Fibroblast of mammary gland (primary cell): ENCODE data around the gene TEDC1.

ENCODE experiments used
- DNase-seq: peaks from one replicate; pipeline ENCODE4 v3.0.0-alpha.2; 2010; ENCODE audit warnings: low read depth
- H3K4me3 ChIP-seq: 2 replicates; pipeline ENCODE4 v1.5.1; 2011; ENCODE audit warnings: low read depth, mild to moderate bottlenecking, low read length, moderate library complexity; ENCODE audit not compliant: control insufficient read depth
- TF ChIP-seq, protein P1 (sequence below): conservative IDR thresholded peaks from 2 replicates; pipeline ENCODE4 v1.5.1; 2011; ENCODE audit warnings: low read depth, low read length, inconsistent platforms; ENCODE audit not compliant: control insufficient read depth, insufficient read depth

Gene TEDC1

DNA sequence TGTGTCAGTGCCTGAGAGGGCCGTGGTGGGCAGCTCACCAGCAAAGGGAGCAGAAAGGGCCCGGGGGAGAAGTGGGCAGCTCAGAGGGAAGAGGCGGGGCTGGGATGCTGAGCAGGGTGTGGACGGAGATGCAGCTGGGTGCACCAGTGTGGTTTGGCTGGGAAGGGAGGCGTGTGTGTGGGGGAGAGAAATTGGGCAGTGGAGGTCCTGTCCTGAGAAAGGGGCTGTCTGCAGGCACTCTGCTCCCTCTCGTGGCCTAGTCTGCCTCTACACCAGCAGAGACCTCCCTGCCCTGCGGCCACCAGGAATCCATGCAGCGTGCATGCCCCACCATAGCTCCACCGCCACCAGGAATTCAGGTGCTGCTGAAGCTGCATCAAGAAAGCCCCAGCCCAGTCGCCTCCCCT lies 41.7 kb downstream of the TEDC1 start:
- TF ChIP-seq, protein P1, sequence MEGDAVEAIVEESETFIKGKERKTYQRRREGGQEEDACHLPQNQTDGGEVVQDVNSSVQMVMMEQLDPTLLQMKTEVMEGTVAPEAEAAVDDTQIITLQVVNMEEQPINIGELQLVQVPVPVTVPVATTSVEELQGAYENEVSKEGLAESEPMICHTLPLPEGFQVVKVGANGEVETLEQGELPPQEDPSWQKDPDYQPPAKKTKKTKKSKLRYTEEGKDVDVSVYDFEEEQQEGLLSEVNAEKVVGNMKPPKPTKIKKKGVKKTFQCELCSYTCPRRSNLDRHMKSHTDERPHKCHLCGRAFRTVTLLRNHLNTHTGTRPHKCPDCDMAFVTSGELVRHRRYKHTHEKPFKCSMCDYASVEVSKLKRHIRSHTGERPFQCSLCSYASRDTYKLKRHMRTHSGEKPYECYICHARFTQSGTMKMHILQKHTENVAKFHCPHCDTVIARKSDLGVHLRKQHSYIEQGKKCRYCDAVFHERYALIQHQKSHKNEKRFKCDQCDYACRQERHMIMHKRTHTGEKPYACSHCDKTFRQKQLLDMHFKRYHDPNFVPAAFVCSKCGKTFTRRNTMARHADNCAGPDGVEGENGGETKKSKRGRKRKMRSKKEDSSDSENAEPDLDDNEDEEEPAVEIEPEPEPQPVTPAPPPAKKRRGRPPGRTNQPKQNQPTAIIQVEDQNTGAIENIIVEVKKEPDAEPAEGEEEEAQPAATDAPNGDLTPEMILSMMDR, result peak; percentile 38
- peak; percentile 22 for DNase-seq
- no peak overlapping the region for H3K4me3 ChIP-seq

DNA sequence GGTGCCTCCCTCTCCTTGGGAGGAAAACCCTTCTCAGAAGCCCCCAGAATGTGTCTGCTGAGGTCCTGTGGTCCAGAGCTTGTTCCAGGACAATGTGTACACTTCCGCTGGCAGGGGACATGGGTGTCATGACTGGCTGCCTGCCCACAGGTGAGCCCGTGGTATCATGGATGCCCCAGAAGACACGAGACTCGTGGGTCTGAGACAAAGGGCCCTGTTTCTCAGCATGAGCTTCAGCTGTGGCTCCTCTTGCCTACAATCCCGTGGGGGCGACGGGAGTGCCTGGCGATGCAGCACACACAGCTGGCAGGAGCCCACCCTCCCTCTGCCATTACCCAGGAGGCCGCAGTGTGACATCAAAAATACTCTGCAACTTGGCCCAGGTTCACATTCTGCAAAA lies 42.3 kb downstream of the TEDC1 start:
- DNase-seq, result no peak
- TF ChIP-seq, protein P1, result no peak
- no peak overlapping the region for H3K4me3 ChIP-seq

DNA sequence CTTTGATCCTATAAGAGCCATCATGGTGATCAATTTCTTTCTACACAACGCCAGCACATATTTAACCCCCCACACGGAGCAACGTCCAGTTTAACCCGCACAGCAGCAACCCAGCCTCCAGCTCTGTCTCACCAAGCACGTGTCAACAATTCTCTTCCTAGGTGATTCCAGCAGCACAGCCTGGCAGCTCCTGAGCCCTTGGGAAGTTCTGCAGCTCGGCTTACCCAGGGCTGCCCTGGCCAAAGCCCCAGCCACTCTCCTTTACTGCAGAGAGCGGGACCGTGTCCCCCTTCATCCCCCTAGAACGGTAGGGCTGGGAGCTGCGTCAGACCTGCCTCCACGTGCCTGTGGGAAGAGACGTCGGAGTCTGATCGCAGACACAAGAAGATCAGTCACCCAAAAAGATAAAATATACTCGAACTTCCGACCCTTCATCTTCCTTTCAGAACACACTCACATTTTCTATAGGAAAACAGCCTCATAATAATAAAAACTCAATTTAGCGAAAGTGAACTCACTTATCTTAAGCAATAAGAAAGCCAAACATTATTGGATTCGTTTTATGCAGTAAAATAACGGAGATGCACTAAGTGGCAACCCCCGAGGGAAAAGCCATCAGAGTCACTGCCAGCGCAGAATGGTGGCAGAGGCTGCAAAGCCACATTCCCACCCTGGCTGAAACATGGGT lies 42.9 kb downstream of the TEDC1 start:
- TF ChIP-seq, protein P1, result no peak
- no peak overlapping the region for H3K4me3 ChIP-seq
- DNase-seq, result no peak

DNA sequence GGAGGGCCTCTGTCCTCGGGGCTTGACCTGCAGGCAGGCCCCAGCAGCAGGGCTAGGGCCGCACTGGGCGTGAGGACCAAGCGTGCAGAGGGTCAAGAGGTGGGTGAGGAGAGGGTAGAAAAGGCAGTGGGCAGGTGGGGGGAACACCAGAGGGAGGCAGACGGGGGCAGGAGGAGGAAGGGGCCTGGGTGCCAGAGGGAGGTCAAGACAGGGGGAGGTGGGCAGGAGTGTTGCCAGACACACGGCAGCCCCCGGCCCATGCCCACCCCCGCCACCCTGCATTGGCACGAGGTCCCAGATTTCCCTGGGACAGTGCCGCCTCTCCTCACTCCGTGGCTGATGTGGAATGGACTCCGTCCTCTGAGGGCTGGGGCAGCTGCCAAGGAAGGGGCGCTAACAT lies 43.5 kb downstream of the TEDC1 start:
- TF ChIP-seq, protein P1, result no peak
- no peak for DNase-seq
- no peak overlapping the region for H3K4me3 ChIP-seq

DNA sequence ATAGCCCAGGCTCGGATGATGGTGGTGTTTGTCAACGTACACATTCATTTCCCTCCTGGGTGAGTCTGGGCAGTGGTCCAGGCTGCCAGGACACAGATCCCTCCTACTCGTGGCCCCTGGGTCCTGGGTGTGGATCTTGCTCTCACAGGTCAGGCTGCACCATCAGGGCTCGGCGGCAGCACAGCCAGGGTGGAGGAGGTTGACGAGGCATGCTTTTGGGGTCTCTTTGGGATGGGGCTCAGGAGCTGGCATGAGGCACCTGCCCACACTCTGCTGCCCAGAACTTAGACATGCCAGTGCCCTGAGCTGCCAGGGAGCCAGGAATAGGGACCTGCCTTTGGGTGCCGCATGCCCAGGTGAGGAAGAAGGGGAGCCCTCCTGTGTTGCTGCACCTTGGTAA lies 45.0 kb downstream of the TEDC1 start:
- TF ChIP-seq, protein P1, result no peak
- no peak for DNase-seq
- no peak overlapping the region for H3K4me3 ChIP-seq

DNA sequence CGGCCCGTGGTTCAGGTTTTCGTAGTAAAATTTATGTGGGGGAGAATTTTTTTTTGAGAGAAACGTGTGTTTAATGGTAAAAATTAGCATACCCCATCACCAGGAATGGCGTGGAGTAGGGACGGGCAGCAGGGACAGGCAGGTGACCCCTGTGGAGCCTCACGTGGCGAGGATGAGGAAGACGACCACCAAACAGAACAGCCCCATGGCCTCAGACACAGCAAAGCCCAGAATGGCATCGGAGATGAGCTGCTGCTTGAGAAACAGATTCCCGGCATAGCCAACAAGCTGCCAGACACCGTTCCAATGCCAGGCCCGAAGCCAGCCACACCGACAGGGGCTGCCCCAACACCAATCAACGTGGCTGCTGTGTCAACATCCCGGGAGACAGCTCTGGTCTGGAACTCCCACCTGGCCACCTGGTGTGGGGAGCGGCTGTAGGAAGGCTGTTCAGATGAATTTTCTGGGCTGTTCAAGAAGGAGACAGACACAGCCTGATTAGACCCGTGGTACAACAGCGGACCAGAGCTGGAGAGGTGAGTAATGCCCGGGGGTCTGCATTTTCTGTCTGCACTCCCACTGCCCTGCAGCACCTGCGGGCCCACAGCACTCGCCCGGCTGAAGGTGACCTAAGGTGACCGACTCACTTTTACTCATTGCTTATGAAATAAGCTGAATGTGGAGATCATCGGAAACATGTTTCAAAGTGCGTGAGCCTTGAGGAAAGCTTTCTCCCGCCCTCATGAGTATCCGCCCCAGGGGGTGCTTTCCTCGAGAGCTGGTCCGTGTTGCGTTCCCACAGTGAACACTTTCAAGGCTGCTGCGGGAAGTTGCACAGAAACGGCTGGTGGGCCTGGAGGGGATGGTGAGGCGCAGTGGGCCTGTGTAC lies 45.9 kb downstream of the TEDC1 start:
- H3K4me3 ChIP-seq, result no peak overlapping the region
- no peak for DNase-seq
- TF ChIP-seq, protein P1, result no peak
